ENCODE data around the gene SVBP. TPM values are rescaled to one million over a fixed set of nuclear protein-coding genes. Genes with fewer than 3 reads are reported as not detected.

SVBP gene
- total RNA-seq, 1 experiment from 2014 or later, result 32.6 TPM

GRCh38 chr1:42769811-42770210 is 47.4 kb downstream of the SVBP start:
- POLR2A ChIA-PET (ENCODE audit: unreplicated experiment), result no interaction called here

GRCh38 chr1:42768172-42768571 is 49.0 kb downstream of the SVBP start:
- no TSS peak for BruUV-seq (replicated peaks)
- CTCF ChIA-PET, result no interaction called here
- peak overlapping the region; percentile 89 for H2AFZ ChIP-seq
- intact Hi-C loops (cut with micrococcal nuclease; ENCODE audit: unreplicated experiment), result loop anchor here (10.0 kb wide), 1 partner anchor 1333 kb away; no protein-coding TSS in a partner anchor
- H3K9me3 ChIP-seq (ENCODE audit: insufficient read depth, low read depth), result no peaks in the 10 kb centered on the region
- TF ChIP-seq CTCF (conservative IDR thresholded peaks at IDR 0.05), result no peak
- no peak for TF ChIP-seq EZH2 (IDR thresholded peaks at IDR 0.05; ENCODE audit: low read depth)
- peak overlapping the region; percentile 86 for H3K4me3 ChIP-seq
- POLR2A ChIA-PET (ENCODE audit: unreplicated experiment), result no interaction called here
- H3K79me2 ChIP-seq (ENCODE audit: low read depth), result peaks cover 30% of the 10 kb centered on the region
- no peaks in the 10 kb centered on the region for H3K27me3 ChIP-seq (ENCODE audit: insufficient read depth, low read depth)
- no peak overlapping the region for H3K27ac ChIP-seq
- no peaks in the 10 kb centered on the region for H3K9me2 ChIP-seq (ENCODE audit: insufficient read depth)
- peaks cover 24% of the 10 kb centered on the region for H3K4me1 ChIP-seq (replicated peaks; ENCODE audit: insufficient read depth)
- H3K36me3 ChIP-seq (ENCODE audit: low read depth), result no peaks in the 10 kb centered on the region
- no peaks in the 10 kb centered on the region for H4K20me1 ChIP-seq (ENCODE audit: insufficient read depth)
- no peak for DNase-seq
- no peaks in the 10 kb centered on the region for H3F3A ChIP-seq (ENCODE audit: insufficient read depth, low read depth)
- peak overlapping the region; percentile 90 for H3K4me2 ChIP-seq

More at GRCh38 chr1:42769811-42770210, 47.4 kb downstream of the SVBP start:
- no peaks in the 10 kb centered on the region for H3K36me3 ChIP-seq (ENCODE audit: low read depth)
- no peaks in the 10 kb centered on the region for H3K9me2 ChIP-seq (ENCODE audit: insufficient read depth)
- H4K20me1 ChIP-seq (ENCODE audit: insufficient read depth), result no peaks in the 10 kb centered on the region
- H3K9me3 ChIP-seq (ENCODE audit: insufficient read depth, low read depth), result no peaks in the 10 kb centered on the region
- no TSS peak for BruUV-seq (replicated peaks)
- CTCF ChIA-PET, result no interaction called here
- H3K4me1 ChIP-seq (replicated peaks; ENCODE audit: insufficient read depth), result peaks cover 23% of the 10 kb centered on the region
- no peak for TF ChIP-seq EZH2 (IDR thresholded peaks at IDR 0.05; ENCODE audit: low read depth)
- TF ChIP-seq CTCF (conservative IDR thresholded peaks at IDR 0.05), result no peak
- no peak overlapping the region for H3K4me2 ChIP-seq
- no peak overlapping the region for H2AFZ ChIP-seq
- no peaks in the 10 kb centered on the region for H3F3A ChIP-seq (ENCODE audit: insufficient read depth, low read depth)
- DNase-seq, result no peak
- peaks cover 29% of the 10 kb centered on the region for H3K79me2 ChIP-seq (ENCODE audit: low read depth)
- H3K27ac ChIP-seq, result no peak overlapping the region
- intact Hi-C loops (cut with micrococcal nuclease; ENCODE audit: unreplicated experiment), result loop anchor here (10.0 kb wide), 2 partner anchors 645 to 1335 kb away; no protein-coding TSS in a partner anchor
- H3K4me3 ChIP-seq, result no peak overlapping the region
- H3K27me3 ChIP-seq (ENCODE audit: insufficient read depth, low read depth), result no peaks in the 10 kb centered on the region

GRCh38 chr1:42767510-42768000 is 49.6 kb downstream of the SVBP start:
- Histone ChIP-seq H3K27me3 (ENCODE audit: insufficient read depth, low read depth) (no peaks in the 10 kb centered on the region), H3K4me2 (peak overlapping the region; percentile 90), H3K4me3 (peak overlapping the region; percentile 86), H2AFZ (peak overlapping the region; percentile 89), H3K36me3 (ENCODE audit: low read depth) (no peaks in the 10 kb centered on the region), H4K20me1 (ENCODE audit: insufficient read depth) (no peaks in the 10 kb centered on the region), H3F3A (ENCODE audit: insufficient read depth, low read depth) (no peaks in the 10 kb centered on the region), H3K9me2 (ENCODE audit: insufficient read depth) (no peaks in the 10 kb centered on the region), H3K9me3 (ENCODE audit: insufficient read depth, low read depth) (no peaks in the 10 kb centered on the region), H3K4me1 (replicated peaks; ENCODE audit: insufficient read depth) (peaks cover 24% of the 10 kb centered on the region), H3K79me2 (ENCODE audit: low read depth) (peaks cover 30% of the 10 kb centered on the region), H3K27ac (no peak overlapping the region)
- DNase-seq, result no peak
- ChIA-PET POLR2A (ENCODE audit: unreplicated experiment) (interaction anchor here (0.6 to 0.7 kb wide), 5 partner anchors 48 to 1088 kb away, joined by 3 to 8 read pairs (median 3); no protein-coding TSS in a partner anchor), CTCF (interaction anchor here (2.0 kb wide), 1 partner anchor 306 kb away, joined by 10 read pairs; no protein-coding TSS in a partner anchor)
- no TSS peak for BruUV-seq (replicated peaks)
- intact Hi-C loops (cut with micrococcal nuclease; ENCODE audit: unreplicated experiment), result loop anchor here (2.0 to 10.0 kb wide), 5 partner anchors 49 to 1333 kb away; partner anchors contain the start of genes ERMAP, GUCA2A and SVBP
- TF ChIP-seq EZH2 (IDR thresholded peaks at IDR 0.05; ENCODE audit: low read depth) (no peak), CTCF (conservative IDR thresholded peaks at IDR 0.05) (no peak)

All from PC-9 (cell line).